Right lung (tissue), 5 donors: ENCODE data around the gene WWC2. TPM values are rescaled to one million over a fixed set of nuclear protein-coding genes. Genes with fewer than 3 reads are reported as not detected.
"Not testable (repeated sequence)": the region's sequence is repeated elsewhere in the genome, so short reads cannot be mapped to it uniquely, and the experiment has no call there.

Experiments used
- DNase-seq, 2 donors: peaks; one replicate each; pipeline ENCODE4 v3.0.0-alpha.2; 2013
- polyA plus RNA-seq, 5 donors: library from polyadenylated mRNA; unstranded; fragments of 120-200 nt; gene quantifications; one replicate each; pipeline versions ENCODE4 v1.2.1 to v1.2.3, GENCODE V29; 2013; ENCODE audit warnings: inconsistent platforms in 1 of 5, low replicate concordance in 1 of 5; ENCODE audit not compliant: insufficient read length in 5 of 5, insufficient read depth in 1 of 5

WWC2 gene
- polyA plus RNA-seq, 5 donors, result 27.2 to 75.2 (median 52.9) TPM

- DNase-seq, result no peak
These were observed 40.1 kb downstream of the WWC2 start for GRCh38 chr4:183139058-183139750.

GRCh38 chr4:183139972-183140570 is 41.0 kb downstream of the WWC2 start:
- no peak for DNase-seq

GRCh38 chr4:183140911-183141320 is 41.9 kb downstream of the WWC2 start:
- no peak for DNase-seq

GRCh38 chr4:183141997-183142396 is 42.9 kb downstream of the WWC2 start:
- DNase-seq, result no peak

- peak in 1 of 2 donors; percentile 14 for DNase-seq
These were observed 43.8 kb downstream of the WWC2 start for GRCh38 chr4:183142571-183143550.

- DNase-seq, result no peak
These were observed 45.7 kb downstream of the WWC2 start for GRCh38 chr4:183144787-183145186.

GRCh38 chr4:183145773-183146172 is 46.7 kb downstream of the WWC2 start:
- DNase-seq, result no peak

- no peak for DNase-seq
These were observed 47.4 kb downstream of the WWC2 start for GRCh38 chr4:183146478-183146877.

- no peak for DNase-seq
These were observed 48.1 kb downstream of the WWC2 start for GRCh38 chr4:183147196-183147595.

- DNase-seq, result no peak
These were observed 48.9 kb downstream of the WWC2 start for GRCh38 chr4:183147983-183148382.

- DNase-seq, result no peak
These were observed 50.8 kb downstream of the WWC2 start for GRCh38 chr4:183149616-183150539.

- DNase-seq, result not testable (repeated sequence)
These were observed 51.6 kb downstream of the WWC2 start for GRCh38 chr4:183150664-183151063.

- not testable (repeated sequence) for DNase-seq
These were observed 53.2 kb downstream of the WWC2 start for GRCh38 chr4:183152232-183152631.

- no peak for DNase-seq
These were observed 54.3 kb downstream of the WWC2 start for GRCh38 chr4:183153190-183153916.

GRCh38 chr4:183154701-183155391 is 55.8 kb downstream of the WWC2 start:
- DNase-seq, result no peak

GRCh38 chr4:183155450-183156184 is 56.6 kb downstream of the WWC2 start:
- DNase-seq, result no peak

- no peak for DNase-seq
These were observed 58.2 kb downstream of the WWC2 start for GRCh38 chr4:183157215-183157614.

GRCh38 chr4:183158062-183158461 is 59.0 kb downstream of the WWC2 start:
- DNase-seq, result no peak

GRCh38 chr4:183161630-183162029 is 62.6 kb downstream of the WWC2 start:
- DNase-seq, result no peak
